ENCODE data around the gene LRRC45. TPM values are rescaled to one million over a fixed set of nuclear protein-coding genes. Genes with fewer than 3 reads are reported as not detected.

The LRRC45 gene
- total and polyA plus RNA-seq, 9 donors, result 0.67 to 16.4 (median 7.1) TPM

DNA sequence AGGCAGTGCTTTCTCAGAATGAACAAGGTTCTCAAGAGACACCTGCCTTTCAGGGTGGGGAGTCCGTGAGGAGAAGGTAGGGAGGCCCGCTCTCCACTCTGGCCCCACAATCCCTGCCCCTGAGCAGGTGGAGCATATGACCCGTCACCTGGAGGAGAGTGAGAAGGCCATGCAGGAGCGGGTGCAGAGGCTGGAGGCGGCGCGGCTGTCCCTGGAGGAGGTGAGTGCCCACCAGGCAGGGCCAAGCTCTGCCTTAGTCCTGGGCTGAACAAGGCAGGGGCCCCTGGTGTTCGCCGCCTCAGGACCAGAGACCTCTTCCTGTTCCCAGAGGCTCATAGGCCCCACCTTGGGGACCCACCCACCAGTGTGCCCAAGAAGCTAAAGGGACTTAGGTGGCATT, 5.9 kb downstream of the LRRC45 start:
- no peaks in the 10 kb centered on the region for H3K27me3 ChIP-seq
- 93 to 97% (median 95%) methylated on average over 9 of the region's 9 CpGs for WGBS, 3 donors
- intact Hi-C loops (cut with DNase I), result loop anchor here in 1 of 4 donors (10.0 kb wide), 1 partner anchor 296 kb away; no protein-coding TSS in a partner anchor

GRCh38 chr17:82029391-82029790, 6.3 kb downstream of the LRRC45 start:
- peaks cover 3% of the 10 kb centered on the region for H3K4me1 ChIP-seq (ENCODE audit: insufficient read depth)
- H3K9me3 ChIP-seq, result no peaks in the 10 kb centered on the region
- TF ChIP-seq POLR2A (IDR thresholded peaks at IDR 0.05), result no peak
- TF ChIP-seq, protein P1, sequence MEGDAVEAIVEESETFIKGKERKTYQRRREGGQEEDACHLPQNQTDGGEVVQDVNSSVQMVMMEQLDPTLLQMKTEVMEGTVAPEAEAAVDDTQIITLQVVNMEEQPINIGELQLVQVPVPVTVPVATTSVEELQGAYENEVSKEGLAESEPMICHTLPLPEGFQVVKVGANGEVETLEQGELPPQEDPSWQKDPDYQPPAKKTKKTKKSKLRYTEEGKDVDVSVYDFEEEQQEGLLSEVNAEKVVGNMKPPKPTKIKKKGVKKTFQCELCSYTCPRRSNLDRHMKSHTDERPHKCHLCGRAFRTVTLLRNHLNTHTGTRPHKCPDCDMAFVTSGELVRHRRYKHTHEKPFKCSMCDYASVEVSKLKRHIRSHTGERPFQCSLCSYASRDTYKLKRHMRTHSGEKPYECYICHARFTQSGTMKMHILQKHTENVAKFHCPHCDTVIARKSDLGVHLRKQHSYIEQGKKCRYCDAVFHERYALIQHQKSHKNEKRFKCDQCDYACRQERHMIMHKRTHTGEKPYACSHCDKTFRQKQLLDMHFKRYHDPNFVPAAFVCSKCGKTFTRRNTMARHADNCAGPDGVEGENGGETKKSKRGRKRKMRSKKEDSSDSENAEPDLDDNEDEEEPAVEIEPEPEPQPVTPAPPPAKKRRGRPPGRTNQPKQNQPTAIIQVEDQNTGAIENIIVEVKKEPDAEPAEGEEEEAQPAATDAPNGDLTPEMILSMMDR (IDR thresholded peaks at IDR 0.05), result no peak
- 85 to 91% (median 89%) methylated on average over 16 of the region's 16 CpGs for WGBS, 3 donors
- no peak overlapping the region for H3K27ac ChIP-seq
- H3K36me3 ChIP-seq, result no peaks in the 10 kb centered on the region
- H3K4me3 ChIP-seq, result no peak overlapping the region
- H3K27me3 ChIP-seq, result no peaks in the 10 kb centered on the region
- intact Hi-C loops (cut with DNase I), result loop anchor here in 1 of 4 donors (10.0 kb wide), 1 partner anchor 295 kb away; no protein-coding TSS in a partner anchor
- DNase-seq, result no peak

More for the DNA sequence above, 5.9 kb downstream of the LRRC45 start:
- H3K36me3 ChIP-seq, result no peaks in the 10 kb centered on the region
- no peak overlapping the region for H3K4me3 ChIP-seq
- TF ChIP-seq POLR2A (IDR thresholded peaks at IDR 0.05) (no peak), EP300 (IDR thresholded peaks at IDR 0.05) (no peak)
- TF ChIP-seq, protein P1 (IDR thresholded peaks at IDR 0.05), result no peak
- no peaks in the 10 kb centered on the region for H3K9me3 ChIP-seq
- H3K4me1 ChIP-seq (ENCODE audit: insufficient read depth), result peaks cover 6% of the 10 kb centered on the region
- no peak overlapping the region for H3K27ac ChIP-seq
- DNase-seq, result no peak

GRCh38 chr17:82029990-82030469, 6.9 kb downstream of the LRRC45 start:
- Histone ChIP-seq H3K9me3 (no peaks in the 10 kb centered on the region), H3K27ac (no peak overlapping the region), H3K27me3 (no peaks in the 10 kb centered on the region), H3K4me1 (ENCODE audit: insufficient read depth) (peaks cover 3% of the 10 kb centered on the region), H3K36me3 (no peaks in the 10 kb centered on the region), H3K4me3 (no peak overlapping the region)
- TF ChIP-seq POLR2A (IDR thresholded peaks at IDR 0.05) (no peak), EP300 (IDR thresholded peaks at IDR 0.05) (no peak)
- TF ChIP-seq, protein P1 (IDR thresholded peaks at IDR 0.05), result no peak
- DNase-seq, result no peak
- WGBS, 3 donors, result 56 to 65% (median 62%) methylated on average over 30 to 31 of the region's 31 CpGs
- intact Hi-C loops (cut with DNase I), result loop anchor here (2.0 to 10.0 kb wide), 5 partner anchors 122 to 295 kb away; no protein-coding TSS in a partner anchor

GRCh38 chr17:82030470-82031302, 7.6 kb downstream of the LRRC45 start:
- H3K27ac ChIP-seq, result peak overlapping the region in 1 of 2 donors; percentile 23
- peak overlapping the region; percentile 45 for H3K4me3 ChIP-seq
- no peaks in the 10 kb centered on the region for H3K9me3 ChIP-seq
- TF ChIP-seq, protein P1 (IDR thresholded peaks at IDR 0.05), result peak; percentile 86 to 97 (median 96)
- TF ChIP-seq EP300 (IDR thresholded peaks at IDR 0.05) (no peak), POLR2A (IDR thresholded peaks at IDR 0.05) (no peak)
- 1 to 2% (median 1%) methylated on average over 43 to 94 of the region's 94 CpGs for WGBS, 3 donors
- H3K36me3 ChIP-seq, result no peaks in the 10 kb centered on the region
- no peaks in the 10 kb centered on the region for H3K27me3 ChIP-seq
- DNase-seq, result peak; percentile 77 to 90 (median 85)
- intact Hi-C loops (cut with DNase I), result loop anchor here (2.0 to 5.0 kb wide), 4 partner anchors 122 to 127 kb away; no protein-coding TSS in a partner anchor
- H3K4me1 ChIP-seq (ENCODE audit: insufficient read depth), result peaks cover 3% of the 10 kb centered on the region
